K562 (cell line): ENCODE results near the gene PLK5. TPM values are rescaled to one million over a fixed set of nuclear protein-coding genes. Genes with fewer than 3 reads are reported as not detected.

ENCODE experiments used
- BCL6 ChIP-seq: fragments of 250-450 bp; sonication (Bioruptor Pico); IDR thresholded peaks from 2 replicates; pipeline ENCODE4 v1.4.0; 2020
- FOXP1 ChIP-seq: sonication (generic); formaldehyde crosslinking; IDR thresholded peaks from 2 replicates; pipeline ENCODE4 v1.8.0; 2022; ENCODE audit warnings: mild to moderate bottlenecking, missing genetic modification reagents
- JUN ChIP-seq, 2 experiments: sonication (generic) in 1 of 2; formaldehyde crosslinking in 1 of 2; IDR thresholded peaks; 2 replicates each; pipeline versions ENCODE4 v1.6.1 to v1.8.0; 2012 to 2022; ENCODE audit warnings: borderline replicate concordance in 2 of 2, mild to moderate bottlenecking in 2 of 2, improper control_type of control experiment in 1 of 2, low read depth in 1 of 2, low read length in 1 of 2, missing genetic modification reagents in 1 of 2
- KAT7 ChIP-seq: sonication (generic); formaldehyde crosslinking; IDR thresholded peaks from 2 replicates; pipeline ENCODE4 v1.8.0; 2022; ENCODE audit warnings: missing genetic modification reagents, mild to moderate bottlenecking, borderline replicate concordance
- MAZ ChIP-seq, 2 experiments: fragments of 450-650 bp in 1 of 2; sonication (generic) in 1 of 2; formaldehyde crosslinking; IDR thresholded peaks in 1 of 2; conservative IDR thresholded peaks in 1 of 2; 2 replicates each; pipeline versions ENCODE4 v1.4.0 to v1.5.0; 2020; ENCODE audit warnings: mild to moderate bottlenecking in 1 of 2, missing genetic modification reagents in 1 of 2
- MYC ChIP-seq, 2 experiments: fragments of 250-450 bp in 1 of 2; sonication (Bioruptor Pico) in 1 of 2; IDR thresholded peaks; 2 replicates each; pipeline versions ENCODE4 v1.5.1 to v1.6.1; 2012 to 2021; ENCODE audit warnings: low read depth in 2 of 2, borderline replicate concordance in 1 of 2, improper control_type of control experiment in 1 of 2, low read length in 1 of 2, mild to moderate bottlenecking in 1 of 2, moderate library complexity in 1 of 2
- NR3C1 ChIP-seq: sonication (generic); formaldehyde crosslinking; IDR thresholded peaks from 2 replicates; pipeline ENCODE4 v1.8.1; 2022; ENCODE audit warnings: missing genetic modification reagents
- RB1 ChIP-seq: fragments of 450-650 bp; IDR thresholded peaks from 2 replicates; pipeline ENCODE4 v1.6.1; 2017; ENCODE audit warnings: low read depth, mild to moderate bottlenecking
- SFPQ ChIP-seq: fragments of 200-400 bp; formaldehyde crosslinking; IDR thresholded peaks from 2 replicates; pipeline ENCODE4 v1.6.1; 2017; ENCODE audit warnings: mild to moderate bottlenecking, low read depth, low read length, moderate library complexity
- SMAD3 ChIP-seq: fragments of 450-650 bp; formaldehyde crosslinking; conservative IDR thresholded peaks from 2 replicates; pipeline ENCODE4 v1.4.0; 2020; ENCODE audit warnings: mild to moderate bottlenecking
- TEAD1 ChIP-seq, 2 experiments: fragments of 450-650 bp in 1 of 2; sonication (generic) in 1 of 2; formaldehyde crosslinking; IDR thresholded peaks; 2 replicates each; pipeline versions ENCODE4 v1.4.0 to v1.8.0; 2020 to 2022; ENCODE audit warnings: mild to moderate bottlenecking in 2 of 2, missing genetic modification reagents in 1 of 2
- ZBTB1 ChIP-seq: sonication (generic); formaldehyde crosslinking; IDR thresholded peaks from 2 replicates; pipeline ENCODE4 v1.8.1; 2023; ENCODE audit warnings: missing genetic modification reagents, low read depth, mild to moderate bottlenecking, borderline replicate concordance
- ZBTB12 ChIP-seq: fragments of 250-450 bp; sonication (Bioruptor Pico); IDR thresholded peaks from 2 replicates; pipeline ENCODE4 v1.4.0; 2020
- ZBTB33 ChIP-seq: sonication (generic); formaldehyde crosslinking; IDR thresholded peaks from 2 replicates; pipeline ENCODE4 v1.8.1; 2023; ENCODE audit warnings: mild to moderate bottlenecking, missing genetic modification reagents
- ZNF395 ChIP-seq: fragments of 200-800 bp; sonication (Bioruptor generic); IDR thresholded peaks from 2 replicates; pipeline ENCODE4 v1.6.1; 2017; ENCODE audit warnings: missing genetic modification characterization, missing compliant biosample characterization
- polyA plus RNA-seq, 8 experiments: library from polyadenylated mRNA; depleted of rRNA in 4 of 8; stranded (reverse) in 5 of 8; unstranded in 3 of 8; fragments of >200 nt; fragmentation: Nextera tagmentation in 2 of 8; fragmentation: Illumina TruSeq in 1 of 8; extraction: Ambion mirVana in 2 of 8; extraction: Trizol in 1 of 8; gene quantifications; 2 replicates each; pipeline versions ENCODE4 v1.2.1 to v1.2.3, GENCODE V29; 2011 to 2014; ENCODE audit warnings: inconsistent platforms in 1 of 8, missing spikeins in 1 of 8
- total RNA-seq, 7 experiments: library from RNA; depleted of rRNA in 6 of 7; stranded (reverse); fragments of >200 nt in 6 of 7; fragmentation: Illumina TruSeq in 2 of 7; extraction: Trizol in 2 of 7; gene quantifications; 2 replicates each; pipeline versions ENCODE4 v1.2.1 to v1.2.3, GENCODE V29; 2011 to 2021; ENCODE audit warnings: low replicate concordance in 1 of 7
- TF ChIP-seq, protein P1 (sequence below), 2 experiments: fragments of 200-800 bp in 1 of 2; sonication (Bioruptor generic) in 1 of 2; sonication (generic) in 1 of 2; formaldehyde crosslinking in 1 of 2; IDR thresholded peaks in 1 of 2; conservative IDR thresholded peaks in 1 of 2; 2 replicates each; pipeline versions ENCODE4 v1.5.0 to v1.6.1; 2016 to 2020; ENCODE audit warnings: missing compliant biosample characterization in 1 of 2, missing genetic modification characterization in 1 of 2, missing genetic modification reagents in 1 of 2

PLK5 gene
- total and polyA plus RNA-seq, 9 of the 15 experiments (the other 6 are each of a cell fraction or from before 2014, with no cell fraction given) = 0.04 to 0.23 (median 0.11) TPM; not detected in 5

DNA sequence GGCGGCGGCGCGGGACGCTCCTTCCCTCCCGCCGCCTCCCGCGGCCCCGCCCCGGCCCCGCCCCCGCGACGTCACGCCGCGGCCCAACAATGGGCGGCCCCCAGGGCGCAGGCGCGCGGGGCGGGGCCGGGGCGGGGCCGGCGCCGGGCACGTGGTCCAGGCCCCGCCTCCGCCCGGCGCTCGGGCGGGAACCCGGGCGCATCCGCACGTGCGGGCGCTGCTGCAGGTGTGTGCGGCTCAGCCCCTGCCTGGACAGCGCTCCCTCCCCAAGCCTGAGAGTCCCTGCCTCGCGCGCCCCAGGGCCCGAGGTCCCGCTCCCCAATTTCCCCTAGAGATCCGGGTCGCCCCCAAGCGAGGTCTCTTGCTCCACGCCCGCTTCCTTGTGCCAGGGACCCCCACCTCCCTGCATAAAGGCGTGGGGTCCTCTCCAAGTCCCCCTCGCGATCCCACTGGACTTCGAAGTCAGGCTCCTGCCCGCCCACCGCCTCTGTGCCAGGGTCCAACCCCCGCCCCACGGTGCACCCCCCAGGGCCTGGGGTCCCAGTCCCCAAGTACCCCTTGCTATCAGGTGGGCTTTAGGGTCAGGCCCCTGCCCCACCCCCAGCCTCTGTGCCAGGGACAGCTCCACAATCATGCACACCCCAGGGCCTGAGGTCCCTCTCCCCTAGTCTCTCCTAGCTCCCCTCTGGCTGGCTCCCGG, 44.6 kb downstream of the PLK5 start, which contains the start of gene MEX3D (continued):
- TF ChIP-seq SFPQ (no peak), KAT7 (CRISPR knock-in tag) (0 out of 2 replicates have a peak, but pooled peaks have one; percentile 61), MYC (IDR thresholded peaks at IDR 0.05; ENCODE audit: low read depth, low read length) (peak; percentile 88), MYC (CRISPR knock-in tag; IDR thresholded peaks at IDR 0.05; ENCODE audit: borderline replicate concordance, low read depth) (no peak), JUN (IDR thresholded peaks at IDR 0.05; ENCODE audit: borderline replicate concordance, low read depth, low read length) (peak; percentile 14; the same call in 1 of the 2 replicates), JUN (CRISPR knock-in tag; IDR thresholded peaks at IDR 0.05; ENCODE audit: borderline replicate concordance) (no peak), FOXP1 (CRISPR knock-in tag) (peak; percentile 87), RB1 (peak; percentile 97), ZBTB12 (CRISPR knock-in tag) (no peak), ZNF395 (CRISPR knock-in tag) (peak; percentile 62; the same call in 1 of the 2 replicates), MAZ (CRISPR knock-in tag; conservative IDR thresholded peaks at IDR 0.05 in 1 of 2, IDR thresholded peaks at IDR 0.05 in 1 of 2) (peak; percentile 25 to 55; a peak in 1 of 4 replicates), NR3C1 (CRISPR knock-in tag) (0 out of 2 replicates have a peak, but pooled peaks have one; percentile 56), ZBTB1 (CRISPR knock-in tag) (peak; percentile 75), TEAD1 (CRISPR knock-in tag; IDR thresholded peaks at IDR 0.05) (peak in 1 of 2 experiments; percentile 70; a peak in 1 of 4 replicates), SMAD3 (no peak), ZBTB33 (CRISPR knock-in tag) (peak; percentile 42; the same call in 1 of the 2 replicates), BCL6 (CRISPR knock-in tag) (no peak)
- TF ChIP-seq, protein P1, sequence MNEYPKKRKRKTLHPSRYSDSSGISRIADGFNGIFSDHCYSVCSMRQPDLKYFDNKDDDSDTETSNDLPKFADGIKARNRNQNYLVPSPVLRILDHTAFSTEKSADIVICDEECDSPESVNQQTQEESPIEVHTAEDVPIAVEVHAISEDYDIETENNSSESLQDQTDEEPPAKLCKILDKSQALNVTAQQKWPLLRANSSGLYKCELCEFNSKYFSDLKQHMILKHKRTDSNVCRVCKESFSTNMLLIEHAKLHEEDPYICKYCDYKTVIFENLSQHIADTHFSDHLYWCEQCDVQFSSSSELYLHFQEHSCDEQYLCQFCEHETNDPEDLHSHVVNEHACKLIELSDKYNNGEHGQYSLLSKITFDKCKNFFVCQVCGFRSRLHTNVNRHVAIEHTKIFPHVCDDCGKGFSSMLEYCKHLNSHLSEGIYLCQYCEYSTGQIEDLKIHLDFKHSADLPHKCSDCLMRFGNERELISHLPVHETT (CRISPR knock-in tag; conservative IDR thresholded peaks at IDR 0.05 in 1 of 2, IDR thresholded peaks at IDR 0.05 in 1 of 2) = 0 out of 4 replicates have a peak, but pooled peaks of 1 of the 2 experiments have one; percentile 38
